ENCODE data around the gene SMIM24.

Gene SMIM24

DNA sequence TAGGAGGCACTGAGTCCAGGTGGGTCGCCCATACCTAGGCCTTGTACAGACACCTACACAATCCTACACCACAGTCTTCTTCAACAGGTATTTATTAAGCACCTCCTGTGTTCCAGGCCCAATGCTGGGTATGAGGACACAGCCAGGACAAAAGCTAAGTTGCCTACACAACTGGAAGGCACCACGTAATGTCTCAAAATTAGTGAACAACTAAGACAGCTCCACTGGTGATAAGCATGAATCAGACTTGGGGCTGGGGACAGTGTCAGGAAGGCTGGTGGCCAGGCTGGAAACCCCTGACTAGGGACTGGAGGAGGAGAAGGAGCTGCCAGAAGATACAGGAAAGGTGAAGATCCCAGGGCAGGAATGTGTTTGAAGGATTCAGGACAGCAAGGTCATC, 2.4 kb downstream of the SMIM24 start:
- Histone ChIP-seq H3K4me3 (ENCODE audit: low read length) (no peak overlapping the region), H3K9ac (ENCODE audit: low read depth, low read length) (no peak overlapping the region), H3K4me2 (ENCODE audit: low read length) (no peak overlapping the region), H3K27me3 (ENCODE audit: control insufficient read depth, insufficient read depth, low read length) (peaks cover 39% of the 10 kb centered on the region), H3K36me3 (ENCODE audit: insufficient read depth, low read length) (no peaks in the 10 kb centered on the region), H3K4me1 (ENCODE audit: control insufficient read depth, insufficient read depth, low read length) (no peaks in the 10 kb centered on the region), H3K9me3 (replicated peaks; ENCODE audit: low read length) (no peaks in the 10 kb centered on the region)

DNA sequence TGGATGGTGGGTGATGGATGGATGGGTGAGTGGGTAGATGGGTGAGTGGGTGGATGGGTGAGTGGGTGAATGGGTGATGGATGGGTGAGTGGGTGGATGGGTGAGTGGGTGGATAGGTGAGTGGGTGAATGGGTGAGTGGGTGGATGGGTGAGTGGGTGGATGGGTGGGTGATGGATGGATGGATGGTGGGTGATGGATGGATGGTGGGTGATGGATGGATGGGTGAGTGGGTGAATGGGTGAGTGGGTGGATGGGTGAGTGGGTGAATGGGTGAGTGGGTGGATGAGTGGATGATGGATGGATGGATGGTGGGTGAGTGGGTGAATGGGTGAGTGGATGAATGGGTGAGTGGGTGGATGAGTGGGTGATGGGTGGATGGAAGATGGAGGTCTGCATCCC, 2.8 kb downstream of the SMIM24 start:
- Histone ChIP-seq H3K4me2 (ENCODE audit: low read length) (no peak overlapping the region), H3K4me1 (ENCODE audit: control insufficient read depth, insufficient read depth, low read length) (no peaks in the 10 kb centered on the region), H3K9ac (ENCODE audit: low read depth, low read length) (no peak overlapping the region), H3K4me3 (ENCODE audit: low read length) (no peak overlapping the region), H3K9me3 (replicated peaks; ENCODE audit: low read length) (no peaks in the 10 kb centered on the region), H3K27me3 (ENCODE audit: control insufficient read depth, insufficient read depth, low read length) (peaks cover 37% of the 10 kb centered on the region), H3K36me3 (ENCODE audit: insufficient read depth, low read length) (no peaks in the 10 kb centered on the region)

DNA sequence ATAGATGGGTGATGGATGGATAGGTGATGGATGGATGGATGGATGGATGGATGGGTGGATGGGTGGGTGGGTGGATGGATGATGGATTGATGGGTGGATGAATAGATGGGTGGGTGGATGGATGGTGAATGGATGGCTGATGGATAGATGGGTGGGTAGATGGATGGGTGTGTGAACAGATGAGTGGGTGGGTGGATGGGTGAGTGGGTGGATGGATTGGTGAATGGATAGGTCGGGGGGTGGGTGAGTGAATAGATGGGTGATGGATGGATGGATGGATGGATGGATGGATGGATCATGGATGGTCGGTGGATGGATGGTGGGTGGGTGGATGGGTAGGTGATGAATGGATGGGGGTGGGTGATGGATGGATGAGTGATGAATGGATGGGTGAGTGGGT, 3.5 kb downstream of the SMIM24 start:
- Histone ChIP-seq H3K9ac (ENCODE audit: low read depth, low read length) (no peak overlapping the region), H3K27me3 (ENCODE audit: control insufficient read depth, insufficient read depth, low read length) (peaks cover 30% of the 10 kb centered on the region), H3K4me3 (ENCODE audit: low read length) (no peak overlapping the region), H3K4me2 (ENCODE audit: low read length) (no peak overlapping the region), H3K9me3 (replicated peaks; ENCODE audit: low read length) (no peaks in the 10 kb centered on the region), H3K36me3 (ENCODE audit: insufficient read depth, low read length) (no peaks in the 10 kb centered on the region), H3K4me1 (ENCODE audit: control insufficient read depth, insufficient read depth, low read length) (peaks cover 4% of the 10 kb centered on the region)

DNA sequence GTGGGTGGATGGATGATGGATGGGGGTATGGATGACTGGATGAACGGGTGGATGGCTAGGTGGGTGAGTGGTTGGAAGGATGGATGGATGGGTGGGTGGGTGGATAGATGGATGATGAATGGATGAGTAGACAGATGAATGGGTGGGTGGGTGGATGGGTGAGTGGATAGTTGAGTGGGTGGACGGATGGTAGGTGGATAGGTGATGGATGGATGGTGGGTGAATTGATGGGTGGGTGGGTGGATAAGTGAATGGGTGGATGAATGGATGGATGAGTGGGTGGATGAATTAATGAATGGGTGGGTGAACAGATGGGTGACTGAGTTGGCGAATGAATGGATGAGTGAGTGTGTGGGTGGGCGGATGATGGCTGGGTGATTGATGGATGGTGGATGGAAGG, 4.9 kb downstream of the SMIM24 start:
- H3K4me1 ChIP-seq (ENCODE audit: control insufficient read depth, insufficient read depth, low read length), result peaks cover 4% of the 10 kb centered on the region
- H3K9me3 ChIP-seq (replicated peaks; ENCODE audit: low read length), result no peaks in the 10 kb centered on the region
- no peak overlapping the region for H3K4me3 ChIP-seq (ENCODE audit: low read length)
- H3K27me3 ChIP-seq (ENCODE audit: control insufficient read depth, insufficient read depth, low read length), result peaks cover 16% of the 10 kb centered on the region
- no peak overlapping the region for H3K4me2 ChIP-seq (ENCODE audit: low read length)
- H3K9ac ChIP-seq (ENCODE audit: low read depth, low read length), result no peak overlapping the region
- no peaks in the 10 kb centered on the region for H3K36me3 ChIP-seq (ENCODE audit: insufficient read depth, low read length)

DNA sequence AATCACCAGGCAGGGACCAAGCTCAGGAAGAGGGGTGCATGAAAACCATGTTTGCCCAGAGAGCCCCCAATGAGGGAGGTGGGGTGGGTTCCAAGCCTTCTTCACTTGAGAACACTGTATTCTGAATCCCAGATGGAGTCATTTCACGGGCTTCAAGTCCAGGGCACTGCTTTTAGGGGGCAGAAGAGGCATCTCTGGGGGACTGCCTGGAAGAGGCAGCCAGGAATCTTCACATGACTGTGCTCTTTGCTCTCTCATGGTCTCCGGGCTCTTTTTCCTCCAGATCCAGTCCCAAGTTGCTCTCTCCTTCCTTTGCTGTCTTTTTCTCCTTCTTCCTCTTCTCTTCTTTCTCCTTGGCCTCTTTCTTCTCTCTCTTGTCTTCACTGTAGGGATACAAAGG, 5.7 kb downstream of the SMIM24 start:
- Histone ChIP-seq H3K36me3 (ENCODE audit: insufficient read depth, low read length) (no peaks in the 10 kb centered on the region), H3K27me3 (ENCODE audit: control insufficient read depth, insufficient read depth, low read length) (peaks cover 15% of the 10 kb centered on the region), H3K9ac (ENCODE audit: low read depth, low read length) (no peak overlapping the region), H3K4me2 (ENCODE audit: low read length) (no peak overlapping the region), H3K4me3 (ENCODE audit: low read length) (no peak overlapping the region), H3K9me3 (replicated peaks; ENCODE audit: low read length) (no peaks in the 10 kb centered on the region), H3K4me1 (ENCODE audit: control insufficient read depth, insufficient read depth, low read length) (peaks cover 4% of the 10 kb centered on the region)

DNA sequence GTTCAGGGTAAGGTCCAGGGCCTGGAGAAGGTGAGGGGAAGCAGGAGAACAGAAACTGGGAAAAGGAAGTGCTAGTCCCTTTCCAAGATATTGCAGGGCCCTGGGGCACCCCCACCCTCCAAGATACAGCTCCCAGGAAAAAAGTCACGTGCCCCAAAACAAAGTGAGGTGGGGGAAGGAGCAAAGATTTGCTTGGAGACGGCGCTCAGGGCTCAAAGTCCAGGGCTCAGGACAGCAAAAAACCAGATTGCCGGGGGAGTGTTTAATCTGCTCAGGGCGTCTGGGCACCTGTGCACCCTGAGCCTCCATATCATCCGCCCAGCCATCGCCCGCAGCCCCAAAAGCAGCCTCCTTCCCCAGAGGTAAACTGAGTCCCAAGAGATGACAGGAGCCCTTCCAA, 6.3 kb downstream of the SMIM24 start:
- H3K9ac ChIP-seq (ENCODE audit: low read depth, low read length), result no peak overlapping the region
- peaks cover 4% of the 10 kb centered on the region for H3K4me1 ChIP-seq (ENCODE audit: control insufficient read depth, insufficient read depth, low read length)
- H3K4me2 ChIP-seq (ENCODE audit: low read length), result no peak overlapping the region
- H3K4me3 ChIP-seq (ENCODE audit: low read length), result no peak overlapping the region
- H3K9me3 ChIP-seq (replicated peaks; ENCODE audit: low read length), result no peaks in the 10 kb centered on the region
- H3K27me3 ChIP-seq (ENCODE audit: control insufficient read depth, insufficient read depth, low read length), result peaks cover 15% of the 10 kb centered on the region
- no peaks in the 10 kb centered on the region for H3K36me3 ChIP-seq (ENCODE audit: insufficient read depth, low read length)

DNA sequence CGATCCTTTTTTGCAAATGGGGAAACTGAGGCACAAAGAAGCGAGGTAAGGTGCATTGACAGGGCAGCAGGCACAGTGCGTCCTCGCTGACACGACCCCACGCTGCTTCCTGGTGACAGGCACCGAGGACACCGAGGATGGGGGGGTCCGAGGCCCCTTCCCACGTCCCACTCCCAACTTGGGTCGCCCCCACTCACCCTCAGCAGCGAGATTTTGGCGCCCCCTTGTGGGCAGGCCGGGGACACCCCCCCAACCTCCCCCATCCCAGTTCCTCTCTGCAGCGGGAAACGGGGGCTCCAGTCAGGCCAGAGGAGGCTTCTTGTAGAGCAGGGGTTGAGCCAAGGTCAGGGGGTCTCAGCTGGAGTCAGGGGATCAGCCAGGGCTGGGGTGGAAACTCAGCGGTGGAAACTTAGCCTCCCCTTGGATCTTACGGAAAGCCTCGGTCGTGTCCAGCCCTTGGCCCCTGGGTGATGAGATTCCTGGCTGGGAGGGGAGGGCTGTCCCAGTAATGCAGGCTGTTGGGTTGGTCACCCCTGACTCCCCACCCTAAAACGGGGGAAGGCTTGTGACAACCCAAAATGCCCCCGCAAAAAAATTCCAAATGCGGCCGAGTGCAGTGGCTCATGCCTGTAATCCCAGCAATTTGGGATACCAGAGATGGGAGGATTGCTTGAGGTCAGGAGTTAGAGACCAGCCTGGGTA, 8.2 kb downstream of the SMIM24 start:
- H3K4me2 ChIP-seq (ENCODE audit: low read length), result peak overlapping the region; percentile 26
- H3K36me3 ChIP-seq (ENCODE audit: insufficient read depth, low read length), result no peaks in the 10 kb centered on the region
- peaks cover 4% of the 10 kb centered on the region for H3K4me1 ChIP-seq (ENCODE audit: control insufficient read depth, insufficient read depth, low read length)
- no peak overlapping the region for H3K4me3 ChIP-seq (ENCODE audit: low read length)
- no peak overlapping the region for H3K9ac ChIP-seq (ENCODE audit: low read depth, low read length)
- no peaks in the 10 kb centered on the region for H3K9me3 ChIP-seq (replicated peaks; ENCODE audit: low read length)
- H3K27me3 ChIP-seq (ENCODE audit: control insufficient read depth, insufficient read depth, low read length), result peaks cover 9% of the 10 kb centered on the region

DNA sequence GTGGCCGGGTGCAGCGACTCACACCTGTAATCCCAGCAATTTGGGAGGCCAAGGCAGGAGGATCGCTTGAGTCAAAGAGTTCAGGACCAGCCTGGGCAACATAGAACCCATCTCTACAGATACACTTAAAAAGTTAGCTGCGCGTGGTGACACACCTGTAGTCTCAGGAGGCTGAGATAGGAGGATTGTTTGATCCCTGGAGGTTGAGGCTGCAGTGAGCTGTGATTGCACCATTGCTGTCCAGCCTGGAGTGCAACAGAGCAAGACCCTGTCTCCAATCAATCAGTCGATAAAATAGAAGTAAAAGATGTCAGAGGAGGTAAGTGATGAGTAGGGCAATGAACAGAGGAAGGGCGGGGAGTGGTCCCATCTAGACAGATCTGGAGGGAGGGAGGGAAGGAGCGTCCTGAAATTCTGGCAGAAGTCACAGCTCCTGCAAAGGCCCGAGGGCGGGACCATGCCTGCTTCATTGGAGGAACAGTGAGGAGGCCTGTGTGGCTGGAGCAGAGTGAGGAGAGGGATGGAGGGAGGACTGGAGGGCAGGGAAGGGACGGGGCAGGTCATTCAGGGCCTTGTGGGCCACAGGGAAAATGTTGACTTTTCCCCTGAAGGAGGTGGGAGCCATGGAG, 9.7 kb downstream of the SMIM24 start:
- no peak overlapping the region for H3K4me3 ChIP-seq (ENCODE audit: low read length)
- H3K4me2 ChIP-seq (ENCODE audit: low read length), result no peak overlapping the region
- H3K27me3 ChIP-seq (ENCODE audit: control insufficient read depth, insufficient read depth, low read length), result peaks cover 9% of the 10 kb centered on the region
- peaks cover 4% of the 10 kb centered on the region for H3K4me1 ChIP-seq (ENCODE audit: control insufficient read depth, insufficient read depth, low read length)
- no peaks in the 10 kb centered on the region for H3K9me3 ChIP-seq (replicated peaks; ENCODE audit: low read length)
- H3K36me3 ChIP-seq (ENCODE audit: insufficient read depth, low read length), result peaks cover 13% of the 10 kb centered on the region
- no peak overlapping the region for H3K9ac ChIP-seq (ENCODE audit: low read depth, low read length)

DNA sequence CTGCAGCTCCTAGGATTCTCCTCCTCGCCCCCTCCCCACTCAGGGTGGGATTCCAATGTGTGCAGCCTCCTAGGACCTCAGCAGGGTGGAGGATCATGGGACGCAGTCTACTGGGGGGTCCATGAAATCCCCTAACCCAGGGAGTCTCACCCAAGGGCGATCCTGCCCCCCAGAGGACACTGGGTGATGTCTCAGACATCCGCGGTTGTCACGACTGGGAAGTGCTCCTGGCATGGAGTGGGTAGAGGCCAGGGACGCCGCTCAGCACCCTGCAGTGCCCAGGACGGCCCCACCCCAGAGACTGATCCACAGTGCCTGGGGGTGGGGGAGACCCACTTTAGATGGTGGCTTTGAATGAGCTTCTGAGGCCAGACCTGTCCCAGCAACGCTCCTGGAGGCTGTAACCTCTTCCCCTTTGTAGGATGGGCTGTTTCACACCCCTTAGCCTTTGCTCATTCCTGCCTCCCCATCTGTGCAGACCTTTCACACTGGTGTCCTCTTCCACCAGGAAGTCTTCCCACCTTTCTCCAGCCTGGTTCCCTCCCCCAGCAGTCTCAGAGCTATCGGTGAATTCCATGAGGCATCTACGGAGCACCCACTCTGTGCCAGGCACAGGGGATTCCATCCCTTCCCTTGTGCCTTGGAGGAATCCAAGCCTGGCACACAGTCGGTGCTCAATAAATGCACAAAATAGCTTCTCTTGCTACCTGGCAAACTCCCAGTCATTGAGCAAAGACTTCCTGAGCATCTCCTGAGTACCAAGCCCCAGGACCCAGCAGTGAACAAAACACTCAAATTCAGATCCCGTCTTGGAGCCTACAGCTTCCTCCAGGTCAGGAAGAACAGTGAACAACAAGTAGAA, 10.5 kb downstream of the SMIM24 start:
- peaks cover 4% of the 10 kb centered on the region for H3K4me1 ChIP-seq (ENCODE audit: control insufficient read depth, insufficient read depth, low read length)
- H3K36me3 ChIP-seq (ENCODE audit: insufficient read depth, low read length), result peaks cover 14% of the 10 kb centered on the region
- no peak overlapping the region for H3K4me3 ChIP-seq (ENCODE audit: low read length)
- H3K4me2 ChIP-seq (ENCODE audit: low read length), result no peak overlapping the region
- H3K9me3 ChIP-seq (replicated peaks; ENCODE audit: low read length), result no peaks in the 10 kb centered on the region
- no peak overlapping the region for H3K9ac ChIP-seq (ENCODE audit: low read depth, low read length)
- peaks cover 6% of the 10 kb centered on the region for H3K27me3 ChIP-seq (ENCODE audit: control insufficient read depth, insufficient read depth, low read length)

DNA sequence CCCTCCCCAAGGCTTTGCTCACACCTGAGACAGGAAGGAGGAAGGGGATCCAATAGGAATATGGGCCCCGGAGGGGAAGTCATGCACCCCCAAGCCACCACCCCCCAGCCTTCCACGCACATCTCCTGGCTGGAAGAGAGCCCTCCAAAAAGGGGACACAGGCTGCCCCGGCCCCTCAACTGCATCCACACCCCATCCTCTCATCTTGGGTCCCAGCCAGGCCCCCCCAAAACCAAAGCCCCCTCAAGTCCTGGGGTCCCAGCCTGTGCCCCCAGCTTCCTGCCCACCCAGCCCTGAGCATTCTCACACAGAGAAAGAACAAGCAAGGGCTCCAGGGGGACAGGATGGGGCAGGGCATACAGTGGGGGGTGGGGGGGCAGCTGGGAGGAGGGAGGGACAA, 12.1 kb downstream of the SMIM24 start:
- H3K36me3 ChIP-seq (ENCODE audit: insufficient read depth, low read length), result peaks cover 17% of the 10 kb centered on the region

DNA sequence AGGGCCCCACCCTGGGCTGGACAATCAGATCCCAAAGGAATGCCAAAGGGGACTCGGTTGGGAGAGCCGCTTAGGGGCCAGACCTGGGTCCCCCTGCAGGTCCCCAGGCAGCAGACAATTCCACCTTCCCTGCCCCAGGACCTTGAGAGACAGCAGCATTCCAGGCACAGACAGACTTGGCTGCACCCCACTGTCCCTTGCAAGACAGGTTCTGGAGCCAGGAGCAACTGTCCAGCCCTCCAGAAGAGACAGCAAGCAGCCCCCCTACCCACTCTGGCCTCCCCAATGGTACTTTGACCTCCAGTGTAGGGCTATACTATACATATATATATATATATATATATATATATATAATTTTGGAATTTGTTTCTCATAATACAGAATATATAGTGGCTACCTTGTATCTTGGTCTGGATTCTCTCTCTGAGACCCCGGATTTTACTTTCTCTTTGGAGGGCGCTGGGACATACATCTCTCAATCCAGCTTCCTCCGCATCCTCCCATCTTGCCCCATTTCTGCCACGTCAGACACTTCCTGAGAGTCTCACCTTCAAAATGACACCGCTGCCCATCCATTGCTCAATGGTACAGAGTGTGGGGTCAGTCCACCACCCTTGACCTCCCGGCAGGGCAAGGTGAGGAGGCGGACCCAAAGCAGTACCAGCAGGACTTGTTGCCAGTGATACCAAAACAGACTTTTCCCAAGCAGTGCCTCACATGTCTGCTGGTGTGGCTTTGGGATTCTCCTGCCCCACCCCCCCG, 12.7 kb downstream of the SMIM24 start:
- no peak overlapping the region for H3K9ac ChIP-seq (ENCODE audit: low read depth, low read length)
- H3K4me1 ChIP-seq (ENCODE audit: control insufficient read depth, insufficient read depth, low read length), result peaks cover 4% of the 10 kb centered on the region
- peaks cover 17% of the 10 kb centered on the region for H3K36me3 ChIP-seq (ENCODE audit: insufficient read depth, low read length)
- no peaks in the 10 kb centered on the region for H3K27me3 ChIP-seq (ENCODE audit: control insufficient read depth, insufficient read depth, low read length)
- no peaks in the 10 kb centered on the region for H3K9me3 ChIP-seq (replicated peaks; ENCODE audit: low read length)
- H3K4me2 ChIP-seq (ENCODE audit: low read length), result no peak overlapping the region
- no peak overlapping the region for H3K4me3 ChIP-seq (ENCODE audit: low read length)

More for the DNA sequence above, 12.1 kb downstream of the SMIM24 start:
- no peaks in the 10 kb centered on the region for H3K27me3 ChIP-seq (ENCODE audit: control insufficient read depth, insufficient read depth, low read length)
- H3K9me3 ChIP-seq (replicated peaks; ENCODE audit: low read length), result no peaks in the 10 kb centered on the region
- H3K4me1 ChIP-seq (ENCODE audit: control insufficient read depth, insufficient read depth, low read length), result peaks cover 4% of the 10 kb centered on the region
- no peak overlapping the region for H3K9ac ChIP-seq (ENCODE audit: low read depth, low read length)
- H3K4me2 ChIP-seq (ENCODE audit: low read length), result no peak overlapping the region
- H3K4me3 ChIP-seq (ENCODE audit: low read length), result no peak overlapping the region
